Measurements from ENCODE around the gene NHLH1. TPM values are rescaled to one million over a fixed set of nuclear protein-coding genes. Genes with fewer than 3 reads are reported as not detected.

Gene NHLH1
- total and polyA plus RNA-seq, 2 of the 13 experiments (the other 11 are each of a cell fraction or from before 2014, with no cell fraction given): 0.11 to 0.57 TPM

DNA sequence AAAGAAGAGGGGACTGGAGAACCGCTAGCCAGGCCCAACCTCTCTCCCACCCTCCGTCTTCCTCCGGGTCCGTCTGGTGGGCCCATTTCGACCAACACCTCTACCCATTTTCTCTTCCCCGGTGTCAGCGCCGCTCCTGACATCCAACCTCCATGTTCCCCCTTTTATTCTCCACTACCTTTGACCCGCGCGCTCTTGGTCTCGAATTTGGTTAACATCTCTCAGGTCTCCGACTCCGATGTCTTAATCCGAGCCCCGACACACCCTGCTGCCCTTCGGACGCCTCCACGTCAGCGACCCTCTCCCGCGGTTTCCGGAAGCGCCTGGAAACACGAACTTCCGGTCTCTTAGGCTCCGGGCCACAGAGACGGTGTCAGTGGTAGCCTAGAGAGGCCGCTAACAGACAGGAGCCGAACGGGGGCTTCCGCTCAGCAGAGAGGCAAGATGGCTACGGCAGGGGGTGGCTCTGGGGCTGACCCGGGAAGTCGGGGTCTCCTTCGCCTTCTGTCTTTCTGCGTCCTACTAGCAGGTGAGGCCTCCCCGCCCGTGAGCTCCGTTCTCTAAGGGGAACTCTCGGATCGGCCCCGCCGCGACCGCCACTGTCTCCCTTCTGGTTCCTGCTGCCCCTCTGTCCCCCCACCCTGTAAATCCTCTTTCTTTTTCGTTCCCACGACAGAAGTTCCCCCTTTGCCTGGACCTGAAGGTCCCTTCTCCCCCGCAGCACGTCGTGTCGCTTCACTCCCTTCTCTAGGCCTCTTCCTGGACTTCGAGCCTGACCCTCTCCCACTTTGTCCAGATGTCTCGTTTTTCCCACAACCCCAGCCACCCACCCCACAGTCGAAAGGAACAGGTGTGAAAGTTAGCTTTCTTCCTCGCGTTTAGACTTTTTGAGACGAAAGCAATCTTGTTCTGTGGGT is 23.7 kb upstream of the NHLH1 start, which contains the start of the genes COPA and NCSTN (continued):
- TF ChIP-seq ZBTB8A (CRISPR knock-in tag; IDR thresholded peaks at IDR 0.05; ENCODE audit: borderline replicate concordance, low read depth): peak; percentile 20; the same call in 1 of the 2 replicates
- TF ChIP-seq ZNF333 (CRISPR knock-in tag; IDR thresholded peaks at IDR 0.05; ENCODE audit: borderline replicate concordance): peak; percentile 69; the same call in 1 of the 2 replicates
- peak; percentile 82 for TF ChIP-seq CREB1 (IDR thresholded peaks at IDR 0.05)
- peak; percentile 90 for TF ChIP-seq CREB1 (CRISPR knock-in tag; IDR thresholded peaks at IDR 0.05)
- TF ChIP-seq, protein P1, sequence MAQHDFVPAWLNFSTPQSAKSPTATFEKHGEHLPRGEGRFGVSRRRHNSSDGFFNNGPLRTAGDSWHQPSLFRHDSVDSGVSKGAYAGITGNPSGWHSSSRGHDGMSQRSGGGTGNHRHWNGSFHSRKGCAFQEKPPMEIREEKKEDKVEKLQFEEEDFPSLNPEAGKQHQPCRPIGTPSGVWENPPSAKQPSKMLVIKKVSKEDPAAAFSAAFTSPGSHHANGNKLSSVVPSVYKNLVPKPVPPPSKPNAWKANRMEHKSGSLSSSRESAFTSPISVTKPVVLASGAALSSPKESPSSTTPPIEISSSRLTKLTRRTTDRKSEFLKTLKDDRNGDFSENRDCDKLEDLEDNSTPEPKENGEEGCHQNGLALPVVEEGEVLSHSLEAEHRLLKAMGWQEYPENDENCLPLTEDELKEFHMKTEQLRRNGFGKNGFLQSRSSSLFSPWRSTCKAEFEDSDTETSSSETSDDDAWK (CRISPR knock-in tag; IDR thresholded peaks at IDR 0.05): no peak
- TF ChIP-seq, protein P2, sequence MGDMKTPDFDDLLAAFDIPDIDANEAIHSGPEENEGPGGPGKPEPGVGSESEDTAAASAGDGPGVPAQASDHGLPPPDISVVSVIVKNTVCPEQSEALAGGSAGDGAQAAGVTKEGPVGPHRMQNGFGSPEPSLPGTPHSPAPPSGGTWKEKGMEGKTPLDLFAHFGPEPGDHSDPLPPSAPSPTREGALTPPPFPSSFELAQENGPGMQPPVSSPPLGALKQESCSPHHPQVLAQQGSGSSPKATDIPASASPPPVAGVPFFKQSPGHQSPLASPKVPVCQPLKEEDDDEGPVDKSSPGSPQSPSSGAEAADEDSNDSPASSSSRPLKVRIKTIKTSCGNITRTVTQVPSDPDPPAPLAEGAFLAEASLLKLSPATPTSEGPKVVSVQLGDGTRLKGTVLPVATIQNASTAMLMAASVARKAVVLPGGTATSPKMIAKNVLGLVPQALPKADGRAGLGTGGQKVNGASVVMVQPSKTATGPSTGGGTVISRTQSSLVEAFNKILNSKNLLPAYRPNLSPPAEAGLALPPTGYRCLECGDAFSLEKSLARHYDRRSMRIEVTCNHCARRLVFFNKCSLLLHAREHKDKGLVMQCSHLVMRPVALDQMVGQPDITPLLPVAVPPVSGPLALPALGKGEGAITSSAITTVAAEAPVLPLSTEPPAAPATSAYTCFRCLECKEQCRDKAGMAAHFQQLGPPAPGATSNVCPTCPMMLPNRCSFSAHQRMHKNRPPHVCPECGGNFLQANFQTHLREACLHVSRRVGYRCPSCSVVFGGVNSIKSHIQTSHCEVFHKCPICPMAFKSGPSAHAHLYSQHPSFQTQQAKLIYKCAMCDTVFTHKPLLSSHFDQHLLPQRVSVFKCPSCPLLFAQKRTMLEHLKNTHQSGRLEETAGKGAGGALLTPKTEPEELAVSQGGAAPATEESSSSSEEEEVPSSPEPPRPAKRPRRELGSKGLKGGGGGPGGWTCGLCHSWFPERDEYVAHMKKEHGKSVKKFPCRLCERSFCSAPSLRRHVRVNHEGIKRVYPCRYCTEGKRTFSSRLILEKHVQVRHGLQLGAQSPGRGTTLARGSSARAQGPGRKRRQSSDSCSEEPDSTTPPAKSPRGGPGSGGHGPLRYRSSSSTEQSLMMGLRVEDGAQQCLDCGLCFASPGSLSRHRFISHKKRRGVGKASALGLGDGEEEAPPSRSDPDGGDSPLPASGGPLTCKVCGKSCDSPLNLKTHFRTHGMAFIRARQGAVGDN (CRISPR knock-in tag; IDR thresholded peaks at IDR 0.05): peak; percentile 84
- 0 out of 2 replicates have a peak, but pooled peaks have one; percentile 9 for TF ChIP-seq ZNF138 (CRISPR knock-in tag; IDR thresholded peaks at IDR 0.05; ENCODE audit: low read depth)
- TF ChIP-seq, protein P3, sequence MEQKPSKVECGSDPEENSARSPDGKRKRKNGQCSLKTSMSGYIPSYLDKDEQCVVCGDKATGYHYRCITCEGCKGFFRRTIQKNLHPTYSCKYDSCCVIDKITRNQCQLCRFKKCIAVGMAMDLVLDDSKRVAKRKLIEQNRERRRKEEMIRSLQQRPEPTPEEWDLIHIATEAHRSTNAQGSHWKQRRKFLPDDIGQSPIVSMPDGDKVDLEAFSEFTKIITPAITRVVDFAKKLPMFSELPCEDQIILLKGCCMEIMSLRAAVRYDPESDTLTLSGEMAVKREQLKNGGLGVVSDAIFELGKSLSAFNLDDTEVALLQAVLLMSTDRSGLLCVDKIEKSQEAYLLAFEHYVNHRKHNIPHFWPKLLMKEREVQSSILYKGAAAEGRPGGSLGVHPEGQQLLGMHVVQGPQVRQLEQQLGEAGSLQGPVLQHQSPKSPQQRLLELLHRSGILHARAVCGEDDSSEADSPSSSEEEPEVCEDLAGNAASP (CRISPR knock-in tag; IDR thresholded peaks at IDR 0.05; ENCODE audit: borderline replicate concordance): peak; percentile 18; the same call in 1 of the 2 replicates
- TF ChIP-seq ZNF607 (CRISPR knock-in tag; IDR thresholded peaks at IDR 0.05; ENCODE audit: borderline replicate concordance): peak; percentile 62; the same call in 1 of the 2 replicates
- TF ChIP-seq ZFYVE20 (CRISPR knock-in tag; IDR thresholded peaks at IDR 0.05; ENCODE audit: borderline replicate concordance, low read depth): no peak
- TF ChIP-seq, protein P4, sequence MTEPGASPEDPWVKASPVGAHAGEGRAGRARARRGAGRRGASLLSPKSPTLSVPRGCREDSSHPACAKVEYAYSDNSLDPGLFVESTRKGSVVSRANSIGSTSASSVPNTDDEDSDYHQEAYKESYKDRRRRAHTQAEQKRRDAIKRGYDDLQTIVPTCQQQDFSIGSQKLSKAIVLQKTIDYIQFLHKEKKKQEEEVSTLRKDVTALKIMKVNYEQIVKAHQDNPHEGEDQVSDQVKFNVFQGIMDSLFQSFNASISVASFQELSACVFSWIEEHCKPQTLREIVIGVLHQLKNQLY (CRISPR knock-in tag; IDR thresholded peaks at IDR 0.05): no peak
- 0 out of 2 replicates have a peak, but pooled peaks have one; percentile 52 for TF ChIP-seq ZNF766 (CRISPR knock-in tag; IDR thresholded peaks at IDR 0.05; ENCODE audit: borderline replicate concordance)
- TF ChIP-seq MAZ (IDR thresholded peaks at IDR 0.05; ENCODE audit: borderline replicate concordance, low read depth, low read length): peak; percentile 87
- peak; percentile 82 for TF ChIP-seq MAZ (CRISPR knock-in tag; IDR thresholded peaks at IDR 0.05; ENCODE audit: low read depth)
- 0 out of 2 replicates have a peak, but pooled peaks have one; percentile 41 for TF ChIP-seq MIER3 (CRISPR knock-in tag; IDR thresholded peaks at IDR 0.05; ENCODE audit: borderline replicate concordance)
- TF ChIP-seq POLR2G (IDR thresholded peaks at IDR 0.05; ENCODE audit: low read depth, low read length): peak; percentile 97
- TF ChIP-seq SRF (IDR thresholded peaks at IDR 0.05; ENCODE audit: low read depth, low read length): no peak
